UCSD-AML1 (cell line): Measurements from ENCODE around the gene ZNF606.

Source experiments
- DNase-seq: peaks from one replicate; lab custom pipeline; 2025; ENCODE audit not compliant: unreplicated experiment; lab: John Stamatoyannopoulos, UW

The ZNF606 gene

GRCh38 chr19:57934820-57935665 is 67.6 kb downstream of the ZNF606 start, which contains the start of gene ZNF418:
TSS of gene ZNF418 (minus strand) at chr19:57935402. CDS start at chr19:57933822, 1,580 bp downstream.
- DNase-seq: no peak

GRCh38 chr19:57927587-57927986 is 75.0 kb downstream of the ZNF606 start:
- no peak for DNase-seq
